GM11168 (cell line): ENCODE results near the gene TEAD1.

Source experiments
- in situ Hi-C: fragments of 300-500 bp; cut with MboI; formaldehyde crosslinking; loops from one replicate; pipeline ENCODE4 v1.12.0; 2022; ENCODE audit warnings: low sequenced_read_pairs; ENCODE audit not compliant: unreplicated experiment

Gene TEAD1

DNA sequence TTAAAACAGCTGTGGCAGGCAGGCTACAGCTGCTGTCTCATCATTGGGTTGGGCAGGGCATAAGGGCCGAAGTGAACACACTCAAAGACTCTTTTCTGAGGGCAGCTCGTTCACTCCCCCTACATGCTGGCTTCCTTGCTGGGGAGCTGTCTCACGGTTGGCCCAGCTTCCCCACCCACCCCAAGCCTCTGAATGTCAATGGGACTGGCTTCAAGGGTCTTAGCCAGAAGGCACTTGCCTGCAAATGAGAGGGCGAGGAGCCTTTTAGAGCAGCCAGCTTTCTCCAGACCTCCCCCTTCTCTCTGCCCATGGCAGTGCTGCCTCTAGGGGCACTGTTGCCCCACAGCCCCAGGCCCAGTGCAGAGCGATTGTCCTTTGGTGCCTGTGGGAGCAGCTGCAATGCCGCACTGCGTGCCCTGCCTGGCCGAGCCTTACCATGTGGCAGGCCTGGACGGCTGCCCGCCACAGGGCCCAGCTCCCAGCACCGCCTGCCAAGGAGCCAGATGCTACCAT lies 240.2 kb downstream of the TEAD1 start:
- in situ Hi-C loops: no loop called here

GRCh38 chr11:12915093-12915492 lies 240.9 kb downstream of the TEAD1 start:
- in situ Hi-C loops: no loop called here

DNA sequence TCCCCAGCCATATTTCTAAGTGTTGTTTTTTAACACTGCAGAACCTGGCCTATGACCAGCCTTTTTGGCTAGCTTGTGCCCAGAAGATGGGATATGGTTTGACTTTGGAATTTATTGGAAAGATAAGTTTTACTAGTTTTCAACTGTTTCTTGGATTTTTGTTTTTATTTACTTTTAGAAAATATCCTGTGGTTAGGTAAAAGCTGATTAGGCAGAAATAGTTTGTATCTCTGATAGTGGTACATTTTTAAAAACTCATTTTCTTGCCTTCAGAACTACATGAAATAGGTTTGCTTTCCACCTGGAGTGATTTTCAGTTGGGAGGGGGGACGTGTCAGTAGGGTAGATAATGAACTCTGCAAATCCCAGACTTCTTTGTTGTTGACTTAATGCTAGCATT lies 243.6 kb downstream of the TEAD1 start:
- in situ Hi-C loops: no loop called here

GRCh38 chr11:12918667-12919066 lies 244.4 kb downstream of the TEAD1 start:
- in situ Hi-C loops: no loop called here

- in situ Hi-C loops: no loop called here
Measured at GRCh38 chr11:12922418-12922817, 248.2 kb downstream of the TEAD1 start.

GRCh38 chr11:12922980-12923507 lies 248.8 kb downstream of the TEAD1 start:
- in situ Hi-C loops: no loop called here

DNA sequence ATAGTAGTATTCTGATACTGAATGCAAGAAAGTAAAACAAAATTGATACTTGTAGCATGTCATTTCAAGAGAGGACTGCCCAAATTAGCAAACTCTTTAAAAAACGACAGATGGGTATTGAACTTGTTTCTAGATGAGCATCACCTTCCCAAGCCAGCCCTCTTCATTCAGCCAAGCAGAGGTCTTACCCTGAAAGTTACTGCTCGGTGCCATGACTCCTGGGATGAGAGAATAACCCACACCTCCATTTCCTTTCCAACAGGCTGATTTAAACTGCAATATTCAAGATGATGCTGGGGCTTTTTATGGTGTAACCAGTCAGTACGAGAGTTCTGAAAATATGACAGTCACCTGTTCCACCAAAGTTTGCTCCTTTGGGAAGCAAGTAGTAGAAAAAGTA lies 250.4 kb downstream of the TEAD1 start:
- in situ Hi-C loops: no loop called here

DNA sequence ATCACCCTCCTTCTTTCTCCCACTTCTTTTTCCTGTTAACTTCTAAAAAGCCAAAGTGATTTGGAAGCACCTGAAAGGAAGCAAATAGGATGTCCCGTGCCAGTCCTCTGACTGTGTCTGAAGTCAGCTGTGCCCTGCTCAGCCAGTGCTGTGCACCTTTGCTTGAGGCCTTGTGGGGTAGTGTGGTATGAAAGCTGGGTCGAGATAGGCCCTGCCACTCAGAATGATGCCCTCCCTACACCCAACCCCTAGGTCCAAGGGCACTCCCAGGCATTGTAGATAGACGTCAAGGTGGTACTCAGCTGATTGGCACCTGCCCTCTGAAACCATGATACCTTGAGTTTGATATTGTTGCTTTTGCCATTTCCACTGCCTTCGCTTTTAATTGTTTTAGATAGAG lies 251.3 kb downstream of the TEAD1 start:
- in situ Hi-C loops: no loop called here

DNA sequence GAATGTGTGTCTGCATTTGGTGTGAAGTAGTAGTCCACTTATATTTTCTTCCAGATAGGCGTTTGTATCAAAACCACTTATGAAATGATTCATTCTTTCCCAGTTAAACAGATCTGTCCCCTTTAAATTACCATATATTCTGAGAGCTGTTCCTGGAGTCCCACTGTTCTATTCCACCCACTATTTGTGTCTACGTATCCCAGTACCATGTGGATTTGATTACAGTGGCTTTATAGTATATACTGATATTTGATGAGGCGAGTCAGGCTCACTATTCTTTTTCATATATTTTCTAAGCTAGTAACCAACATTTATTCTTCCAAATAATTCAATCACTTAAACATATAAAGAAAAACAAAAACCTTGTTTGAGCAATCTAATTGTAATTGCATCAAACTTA lies 253.0 kb downstream of the TEAD1 start:
- in situ Hi-C loops: no loop called here

DNA sequence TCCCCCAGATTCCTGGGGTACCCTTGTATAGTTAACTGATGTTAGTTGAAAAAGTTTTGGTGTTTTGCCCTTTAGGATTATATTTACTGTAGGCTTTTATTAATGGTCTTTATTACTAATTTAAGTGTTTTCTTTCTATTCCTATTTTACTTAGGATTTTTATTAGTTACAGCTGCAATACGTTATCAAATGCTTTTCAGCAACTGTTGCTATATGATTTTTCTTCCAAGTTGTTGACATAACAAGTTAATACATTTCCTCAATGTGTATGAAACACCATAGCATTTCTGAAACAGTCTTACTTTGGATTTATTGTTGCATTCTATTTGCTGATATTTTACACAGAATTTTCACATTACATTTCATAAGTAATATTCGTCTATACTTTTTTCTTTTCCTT lies 253.7 kb downstream of the TEAD1 start:
- in situ Hi-C loops: no loop called here

GRCh38 chr11:12930850-12931249 lies 256.6 kb downstream of the TEAD1 start:
- in situ Hi-C loops: no loop called here

- in situ Hi-C loops: no loop called here
Measured at GRCh38 chr11:12932485-12932884, 258.3 kb downstream of the TEAD1 start.

- in situ Hi-C loops: no loop called here
Measured at GRCh38 chr11:12936200-12936599, 262.0 kb downstream of the TEAD1 start.

- in situ Hi-C loops: no loop called here
Measured at GRCh38 chr11:12938590-12939247, 264.5 kb downstream of the TEAD1 start.

- in situ Hi-C loops: no loop called here
Measured at GRCh38 chr11:12941671-12942070, 267.4 kb downstream of the TEAD1 start.

DNA sequence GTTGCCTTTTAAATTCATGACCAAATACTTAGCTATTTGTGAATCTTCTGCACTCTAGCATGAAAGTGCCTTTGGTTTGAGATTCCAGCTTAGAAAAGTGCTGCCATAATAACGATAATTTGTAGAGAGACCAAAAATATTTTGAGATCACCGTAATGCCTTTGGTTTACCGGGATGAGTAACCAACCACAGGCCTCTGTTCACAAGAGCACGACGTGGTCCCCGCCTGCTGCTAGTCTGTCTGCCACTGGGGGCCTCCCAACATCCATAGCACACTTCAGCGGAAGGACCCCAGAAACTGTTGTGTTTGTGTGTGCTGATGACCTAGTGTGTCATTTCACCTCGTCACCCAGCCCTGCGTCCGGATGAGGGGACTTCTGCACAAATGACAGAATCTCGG lies 267.9 kb downstream of the TEAD1 start:
- in situ Hi-C loops: no loop called here

DNA sequence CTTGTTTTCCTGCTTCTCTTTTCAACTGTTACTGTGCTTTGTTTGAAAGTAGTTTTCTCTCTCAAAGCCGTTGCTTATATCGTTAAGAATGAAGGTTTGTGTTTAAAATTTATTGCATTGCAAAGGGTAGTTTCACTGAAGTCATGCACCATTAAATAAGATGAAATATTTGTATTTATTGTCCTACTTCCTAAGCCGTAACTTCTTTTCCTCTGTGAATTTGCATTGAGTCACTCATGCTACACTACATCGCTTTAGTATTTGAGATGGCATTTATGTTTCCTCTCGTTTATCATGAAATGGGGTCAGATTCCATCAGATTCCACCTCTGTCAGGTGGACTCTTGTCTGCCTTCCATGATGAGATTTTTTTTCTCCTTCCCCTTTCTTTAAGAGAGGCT lies 269.1 kb downstream of the TEAD1 start:
- in situ Hi-C loops: no loop called here

- in situ Hi-C loops: no loop called here
Measured at GRCh38 chr11:12944889-12945288, 270.7 kb downstream of the TEAD1 start.

DNA sequence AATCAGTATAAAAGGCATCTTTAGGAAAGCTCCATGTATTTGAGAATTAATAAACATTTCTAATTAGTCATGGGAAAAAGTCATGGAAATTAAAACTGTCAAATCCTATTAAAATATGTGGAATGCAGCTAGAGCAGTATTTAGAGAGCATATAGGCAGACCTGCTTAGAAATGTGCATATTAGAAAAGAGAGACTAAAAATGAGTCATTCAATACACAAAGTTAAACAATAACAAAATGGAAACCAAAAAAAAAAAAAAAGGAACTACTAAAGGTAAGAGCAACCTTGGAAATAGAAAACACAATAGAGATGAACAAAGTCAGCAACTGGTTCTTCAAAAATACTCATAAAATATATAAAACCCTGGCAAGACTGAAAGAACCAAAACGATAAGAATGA lies 275.2 kb downstream of the TEAD1 start:
- in situ Hi-C loops: no loop called here

- in situ Hi-C loops: loop anchor here (25.0 kb wide), 1 partner anchor 237 kb away; no protein-coding TSS in a partner anchor
Measured at GRCh38 chr11:12950670-12951069, 276.4 kb downstream of the TEAD1 start.

GRCh38 chr11:12951376-12951775 lies 277.2 kb downstream of the TEAD1 start:
- in situ Hi-C loops: loop anchor here (25.0 kb wide), 1 partner anchor 236 kb away; no protein-coding TSS in a partner anchor

GRCh38 chr11:12952094-12952493 lies 277.9 kb downstream of the TEAD1 start:
- in situ Hi-C loops: loop anchor here (25.0 kb wide), 1 partner anchor 235 kb away; no protein-coding TSS in a partner anchor
